ENCODE data around the gene CCDC127.

The CCDC127 gene

GRCh38 chr5:154236-154635 is 63.7 kb downstream of the CCDC127 start:
- DNase-seq, result no peak

- no peak for DNase-seq
Measured at GRCh38 chr5:153256-153655, 64.7 kb downstream of the CCDC127 start.

DNA sequence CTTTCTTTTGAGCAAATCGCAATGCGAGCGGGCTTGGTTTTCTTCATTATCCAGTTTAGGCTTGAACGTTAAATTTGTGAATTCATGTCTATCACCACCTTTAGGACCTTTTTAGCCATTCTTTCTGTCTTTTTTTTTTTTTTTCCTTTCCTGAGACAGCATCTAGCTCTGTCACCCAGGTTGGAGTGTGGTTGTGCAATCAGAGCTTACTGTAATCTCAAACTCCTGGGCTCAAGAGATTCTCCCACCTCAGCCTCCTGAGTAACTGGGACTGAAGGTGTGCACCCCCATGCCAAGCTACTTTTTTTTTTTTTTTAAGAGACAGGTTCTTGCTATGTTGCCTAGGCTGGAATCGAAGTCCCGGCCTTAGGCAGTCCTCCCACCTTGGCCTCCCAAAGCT is 65.9 kb downstream of the CCDC127 start:
- DNase-seq, result no peak

DNA sequence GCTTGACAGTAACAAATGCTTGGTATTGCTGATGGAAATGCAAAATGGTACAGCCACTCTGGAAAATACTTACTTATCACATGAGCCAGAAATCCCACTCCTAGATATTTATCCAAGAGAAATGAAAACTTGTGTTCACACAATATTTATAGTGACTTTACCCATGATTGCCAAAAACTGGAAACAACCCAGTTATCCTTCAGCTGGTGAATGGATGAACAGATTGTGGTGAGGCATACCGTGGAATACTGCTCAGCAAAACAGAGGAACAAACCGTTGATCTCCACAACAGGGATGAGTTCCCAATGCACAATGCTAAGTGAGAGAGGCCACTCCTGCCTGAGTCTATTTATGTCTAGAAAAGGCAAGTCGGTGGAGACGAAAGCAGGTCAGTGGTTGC is 67.2 kb downstream of the CCDC127 start:
- DNase-seq, result no peak

GRCh38 chr5:149745-150485 is 68.0 kb downstream of the CCDC127 start:
- DNase-seq, result no peak

- no peak for DNase-seq
Measured at GRCh38 chr5:147751-148150, 70.2 kb downstream of the CCDC127 start.
